Gastrocnemius medialis (tissue), 4 donors: Measurements from ENCODE around the gene MRNIP. TPM values are rescaled to one million over a fixed set of nuclear protein-coding genes. Genes with fewer than 3 reads are reported as not detected.

Source experiments
- ATAC-seq, 2 donors: fragments of 150-250 bp; one replicate each; pipeline ENCODE4 v1.9.1; 2016
- DNase-seq, 2 donors: peaks; one replicate each; pipeline ENCODE4 v3.0.0-alpha.2; 2019
- H3K27ac ChIP-seq, 4 donors: fragments of 200-600 bp; sonication (generic); 1 replicate in 1 of 4; 2 replicates in 3 of 4; pipeline ENCODE4 v1.5.1; 2016 to 2018; ENCODE audit warnings: mild to moderate bottlenecking in 2 of 4, moderate library complexity in 1 of 4
- H3K27me3 ChIP-seq, 3 donors: fragments of 200-600 bp; sonication (generic) in 2 of 3; 1 replicate in 1 of 3; 2 replicates in 2 of 3; pipeline versions ENCODE4 v1.5.1 to v1.6.0; 2016 to 2019; ENCODE audit warnings: mild to moderate bottlenecking in 1 of 3, moderate library complexity in 1 of 3
- H3K36me3 ChIP-seq, 2 donors: fragments of 200-600 bp; sonication (generic) in 1 of 2; one replicate each; pipeline ENCODE4 v1.5.1; 2017 to 2018
- H3K4me1 ChIP-seq, 2 donors: fragments of 200-600 bp; sonication (generic) in 1 of 2; one replicate each; pipeline ENCODE4 v1.5.1; 2016 to 2017; ENCODE audit warnings: mild to moderate bottlenecking in 2 of 2
- H3K4me3 ChIP-seq, 4 donors: fragments of 200-600 bp; sonication (generic) in 3 of 4; 1 replicate in 1 of 4; 2 replicates in 3 of 4; pipeline ENCODE4 v1.5.1; 2016 to 2019; ENCODE audit warnings: mild to moderate bottlenecking in 2 of 4
- H3K9me3 ChIP-seq, 3 donors: fragments of 200-600 bp; sonication (generic) in 2 of 3; 1 replicate in 1 of 3; 2 replicates in 2 of 3; pipeline ENCODE4 v1.5.1; 2016 to 2019
- POLR2A ChIP-seq, 2 donors: fragments of 450-650 bp; IDR thresholded peaks; one replicate each; pipeline ENCODE4 v1.6.1; 2017; ENCODE audit warnings: antibody characterized with exemption in 2 of 2, mild to moderate bottlenecking in 2 of 2, moderate library complexity in 2 of 2
- in situ Hi-C, 4 donors: fragments of 200-750 bp; cut with MboI; loops; one replicate each; pipeline versions ENCODE4 v1.15.0 to v1.8.0; 2017; ENCODE audit warnings: low sequenced_read_pairs in 4 of 4
- intact Hi-C: fragments of 100-400 bp; cut with DNase I; formaldehyde crosslinking; loops from one replicate; pipeline ENCODE4 v1.15.1; 2023; ENCODE audit warnings: low total_unique reads
- total RNA-seq, 4 donors: library from RNA; depleted of rRNA; stranded (reverse); fragments of >200 nt; gene quantifications; one replicate each; pipeline versions ENCODE4 v1.1.0 to v1.2.3, GENCODE V29; 2016
- TF ChIP-seq, protein P1 (sequence below), 5 experiments: fragments of 450-650 bp in 3 of 5; fragments of 200-600 bp in 2 of 5; sonication (generic) in 2 of 5; IDR thresholded peaks in 4 of 5; conservative IDR thresholded peaks in 1 of 5; 1 replicate in 4 of 5; 2 replicates in 1 of 5; pipeline ENCODE4 v1.5.1; 2016 to 2019; ENCODE audit warnings: antibody characterized with exemption in 5 of 5, mild to moderate bottlenecking in 3 of 5, moderate library complexity in 3 of 5

MRNIP gene
- total RNA-seq, 4 donors from 2014 or later: 2.9 to 16.1 (median 8.3) TPM

DNA sequence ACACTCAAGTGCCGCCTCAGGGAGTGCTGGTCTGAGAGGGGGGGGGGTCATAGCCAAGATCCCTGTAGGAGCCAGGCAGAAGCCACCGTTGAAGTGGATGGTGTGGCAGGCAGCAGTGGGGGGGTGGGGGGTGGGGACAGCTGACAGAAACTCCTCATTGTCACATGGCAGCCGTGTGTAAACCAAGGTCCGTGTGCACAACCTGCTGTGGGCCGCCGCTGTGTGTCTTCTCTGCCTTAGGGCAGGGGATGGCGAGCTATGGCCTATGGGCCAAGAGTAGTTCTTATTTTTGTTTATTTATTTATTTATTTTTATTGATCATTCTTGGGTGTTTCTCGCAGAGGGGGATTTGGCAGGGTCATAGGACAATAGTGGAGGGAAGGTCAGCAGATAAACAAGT is 24.5 kb downstream of the MRNIP start:
- no peak for DNase-seq
- Histone ChIP-seq H3K9me3 (no peaks in the 10 kb centered on the region), H3K27me3 (no peaks in the 10 kb centered on the region), H3K36me3 (peaks cover 9 to 85% of the 10 kb centered on the region in 2 donors), H3K4me3 (no peak overlapping the region), H3K27ac (peak overlapping the region; percentile 61 to 100 (median 71)), H3K4me1 (peaks cover 35 to 55% of the 10 kb centered on the region in 2 donors)
- ATAC-seq: peak in 1 of 2 donors; percentile 21
- intact Hi-C loops (loop anchor here (5.0 kb wide), 1 partner anchor 1358 kb away; no protein-coding TSS in a partner anchor), in situ Hi-C loops (no loop called here)
- TF ChIP-seq, protein P1, sequence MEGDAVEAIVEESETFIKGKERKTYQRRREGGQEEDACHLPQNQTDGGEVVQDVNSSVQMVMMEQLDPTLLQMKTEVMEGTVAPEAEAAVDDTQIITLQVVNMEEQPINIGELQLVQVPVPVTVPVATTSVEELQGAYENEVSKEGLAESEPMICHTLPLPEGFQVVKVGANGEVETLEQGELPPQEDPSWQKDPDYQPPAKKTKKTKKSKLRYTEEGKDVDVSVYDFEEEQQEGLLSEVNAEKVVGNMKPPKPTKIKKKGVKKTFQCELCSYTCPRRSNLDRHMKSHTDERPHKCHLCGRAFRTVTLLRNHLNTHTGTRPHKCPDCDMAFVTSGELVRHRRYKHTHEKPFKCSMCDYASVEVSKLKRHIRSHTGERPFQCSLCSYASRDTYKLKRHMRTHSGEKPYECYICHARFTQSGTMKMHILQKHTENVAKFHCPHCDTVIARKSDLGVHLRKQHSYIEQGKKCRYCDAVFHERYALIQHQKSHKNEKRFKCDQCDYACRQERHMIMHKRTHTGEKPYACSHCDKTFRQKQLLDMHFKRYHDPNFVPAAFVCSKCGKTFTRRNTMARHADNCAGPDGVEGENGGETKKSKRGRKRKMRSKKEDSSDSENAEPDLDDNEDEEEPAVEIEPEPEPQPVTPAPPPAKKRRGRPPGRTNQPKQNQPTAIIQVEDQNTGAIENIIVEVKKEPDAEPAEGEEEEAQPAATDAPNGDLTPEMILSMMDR (IDR thresholded peaks at IDR 0.05 in 4 of 5, conservative IDR thresholded peaks at IDR 0.05 in 1 of 5): no peak
- TF ChIP-seq POLR2A (IDR thresholded peaks at IDR 0.05): no peak

DNA sequence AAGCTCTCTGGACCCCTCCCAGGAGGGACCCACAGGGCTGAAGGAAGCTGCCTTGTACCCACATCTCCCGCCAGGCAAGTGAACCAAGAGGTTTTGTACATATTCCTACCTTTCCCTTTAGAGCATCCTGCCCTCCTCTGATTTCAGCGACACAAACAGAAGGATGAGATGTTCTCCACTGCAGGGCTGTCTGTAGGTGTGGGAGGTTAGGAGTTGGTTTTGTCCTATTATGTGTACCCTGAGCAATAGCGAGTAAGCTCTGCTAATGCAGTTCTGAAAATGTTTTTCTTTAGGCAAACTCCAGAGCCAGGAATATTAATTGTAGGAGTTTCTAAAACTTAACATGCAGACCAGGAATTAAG is 24.9 kb downstream of the MRNIP start:
- H3K27ac ChIP-seq: peak overlapping the region; percentile 61 to 100 (median 71)
- no peaks in the 10 kb centered on the region for H3K9me3 ChIP-seq
- H3K27me3 ChIP-seq: no peaks in the 10 kb centered on the region
- in situ Hi-C loops (no loop called here), intact Hi-C loops (loop anchor here (5.0 kb wide), 1 partner anchor 1359 kb away; no protein-coding TSS in a partner anchor)
- TF ChIP-seq, protein P1 (IDR thresholded peaks at IDR 0.05 in 4 of 5, conservative IDR thresholded peaks at IDR 0.05 in 1 of 5): no peak
- TF ChIP-seq POLR2A (IDR thresholded peaks at IDR 0.05): no peak
- ATAC-seq (no peak), DNase-seq (no peak)
- peaks cover 38 to 56% of the 10 kb centered on the region in 2 donors for H3K4me1 ChIP-seq
- peaks cover 12 to 90% of the 10 kb centered on the region in 2 donors for H3K36me3 ChIP-seq
- no peak overlapping the region for H3K4me3 ChIP-seq

DNA sequence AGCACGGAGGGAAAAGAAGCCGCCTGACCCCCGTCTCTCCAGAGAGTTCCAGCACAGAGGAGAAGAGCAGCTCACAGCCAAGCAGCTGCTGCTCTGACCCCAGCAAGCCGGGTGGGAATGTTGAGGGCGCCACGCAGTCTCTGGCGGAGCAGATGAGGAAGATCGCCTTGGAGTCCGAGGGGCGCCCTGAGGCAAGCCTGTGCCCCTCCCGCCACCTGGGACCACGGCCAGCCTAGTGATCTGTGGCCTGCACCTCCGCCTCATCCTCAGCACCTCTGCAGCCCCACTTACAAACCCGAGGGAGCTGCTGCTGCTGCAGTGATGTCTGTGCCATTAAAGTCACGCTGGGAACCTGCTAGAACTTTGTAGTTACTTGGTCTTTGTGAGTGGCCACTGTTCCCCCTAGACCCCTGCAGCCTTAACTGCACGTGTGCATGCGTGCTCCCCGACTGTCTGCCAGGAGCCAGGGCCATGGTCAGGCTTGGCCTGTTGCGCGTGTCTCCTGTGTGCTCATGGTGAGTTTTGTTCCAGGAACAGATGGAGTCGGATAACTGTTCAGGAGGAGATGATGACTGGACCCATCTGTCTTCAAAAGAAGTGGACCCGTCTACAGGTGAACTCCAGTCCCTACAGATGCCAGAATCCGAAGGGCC is 25.4 kb downstream of the MRNIP start:
- no peaks in the 10 kb centered on the region for H3K9me3 ChIP-seq
- H3K27ac ChIP-seq: peak overlapping the region; percentile 61 to 100 (median 71)
- H3K36me3 ChIP-seq: peaks cover 17 to 90% of the 10 kb centered on the region in 2 donors
- H3K4me3 ChIP-seq: no peak overlapping the region
- intact Hi-C loops (loop anchor here (5.0 kb wide), 1 partner anchor 1359 kb away; no protein-coding TSS in a partner anchor), in situ Hi-C loops (no loop called here)
- no peaks in the 10 kb centered on the region for H3K27me3 ChIP-seq
- TF ChIP-seq, protein P1 (IDR thresholded peaks at IDR 0.05 in 4 of 5, conservative IDR thresholded peaks at IDR 0.05 in 1 of 5): no peak
- no peak for TF ChIP-seq POLR2A (IDR thresholded peaks at IDR 0.05)
- ATAC-seq (no peak), DNase-seq (no peak)
- H3K4me1 ChIP-seq: peaks cover 37 to 59% of the 10 kb centered on the region in 2 donors

DNA sequence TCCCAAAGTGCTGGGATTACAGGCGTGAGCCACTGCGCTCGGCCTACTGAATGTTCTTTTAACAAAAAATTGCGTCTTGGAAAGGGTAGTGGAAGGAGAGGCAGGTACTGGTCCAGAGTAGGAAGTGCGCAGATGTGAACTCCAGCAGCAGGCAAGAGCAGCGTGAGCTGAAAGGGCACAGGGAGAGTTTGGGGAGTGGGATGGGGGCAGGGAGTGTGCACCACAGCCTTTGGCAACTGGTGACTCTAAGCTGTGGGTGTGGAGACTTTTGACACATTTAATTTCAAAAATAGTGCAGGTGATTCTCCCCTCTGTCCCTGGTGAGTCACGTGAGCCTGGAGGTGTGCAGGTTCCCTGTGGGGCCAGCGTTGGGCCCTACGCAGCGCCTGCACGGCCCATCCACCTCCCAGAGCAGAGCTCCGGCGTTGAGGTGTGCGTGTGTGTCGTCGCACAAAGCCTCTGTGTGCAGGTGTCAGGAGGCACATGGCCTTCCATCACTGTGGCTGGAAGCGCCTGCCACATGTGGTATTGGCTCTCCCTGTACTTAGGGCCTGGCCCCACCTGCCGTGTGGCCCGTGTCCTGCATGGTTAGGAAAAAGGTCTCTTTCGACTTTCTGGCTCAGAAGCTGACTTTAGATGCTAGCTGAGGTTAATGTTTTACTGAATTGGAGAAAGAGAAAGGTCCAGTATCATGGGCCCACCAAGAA is 26.4 kb downstream of the MRNIP start:
- Histone ChIP-seq H3K4me1 (peaks cover 37 to 53% of the 10 kb centered on the region in 2 donors), H3K27ac (peak overlapping the region; percentile 61 to 100 (median 71)), H3K9me3 (no peaks in the 10 kb centered on the region), H3K4me3 (no peak overlapping the region), H3K27me3 (no peaks in the 10 kb centered on the region), H3K36me3 (peaks cover 19 to 90% of the 10 kb centered on the region in 2 donors)
- ATAC-seq (peak in 1 of 2 donors; percentile 1), DNase-seq (no peak)
- intact Hi-C loops: loop anchor here (5.0 kb wide), 1 partner anchor 1360 kb away; no protein-coding TSS in a partner anchor
- TF ChIP-seq, protein P1 (IDR thresholded peaks at IDR 0.05 in 4 of 5, conservative IDR thresholded peaks at IDR 0.05 in 1 of 5): no peak
- in situ Hi-C loops: no loop called here
